Activated CD8-positive, alpha-beta memory T cell treated with anti-CD3 and anti-CD28 coated beads, Interleukin-2, amount 10 ng/mL, durations not matched to agents 7 days and 5 days (primary cell): ENCODE measurements around the gene SLC38A2. TPM values are rescaled to one million over a fixed set of nuclear protein-coding genes. Genes with fewer than 3 reads are reported as not detected.

Source experiments
- ATAC-seq: fragments of 150-1000 bp; cut with Tn5 transposase; one replicate; pipeline ENCODE4 v1.10.0; 2021; ENCODE audit warnings: moderate library complexity
- CTCF ChIA-PET: fragments of 350-600 bp; sonication (Branson Sonifier 250); formaldehyde crosslinking; loops from one replicate; lab custom pipeline; 2021; ENCODE audit warnings: antibody characterized with exemption; lab: Charles Lee
- DNase-seq: peaks from one replicate; pipeline ENCODE4 v3.0.0-alpha.2; 2020
- H3K27ac Mint-ChIP-seq: one replicate; pipeline ENCODE4 v1.8.0; 2021; ENCODE audit warnings: mild to moderate bottlenecking, mixed read lengths
- H3K27me3 Mint-ChIP-seq: one replicate; pipeline ENCODE4 v1.8.0; 2021; ENCODE audit warnings: mixed read lengths
- H3K36me3 Mint-ChIP-seq: one replicate; pipeline ENCODE4 v1.8.0; 2021; ENCODE audit warnings: mild to moderate bottlenecking, mixed read lengths
- H3K4me1 Mint-ChIP-seq: one replicate; pipeline ENCODE4 v1.8.0; 2021; ENCODE audit warnings: mixed read lengths
- H3K4me3 Mint-ChIP-seq: one replicate; pipeline ENCODE4 v1.8.0; 2021; ENCODE audit warnings: mild to moderate bottlenecking, moderate library complexity, mixed read lengths
- H3K9me3 Mint-ChIP-seq: one replicate; pipeline ENCODE4 v1.8.0; 2022; ENCODE audit warnings: low read depth, mixed read lengths
- total RNA-seq, 2 experiments: library from RNA; stranded (reverse); gene quantifications; one replicate each; pipeline ENCODE4 v1.2.3, GENCODE V29; 2021

Gene SLC38A2
- total RNA-seq, 2 experiments from 2014 or later: 168 to 258 TPM

- H3K27ac Mint-ChIP-seq: no peak overlapping the region
- H3K4me3 Mint-ChIP-seq: no peak overlapping the region
- ATAC-seq (no peak), DNase-seq (no peak)
- no peaks in the 10 kb centered on the region for H3K9me3 Mint-ChIP-seq
- peaks cover 36% of the 10 kb centered on the region for H3K4me1 Mint-ChIP-seq
- H3K27me3 Mint-ChIP-seq: no peaks in the 10 kb centered on the region
- peaks cover 3% of the 10 kb centered on the region for H3K36me3 Mint-ChIP-seq
- CTCF ChIA-PET: interaction anchor here (0.8 kb wide), 1 partner anchor 604 kb away, joined by 3 read pairs; no protein-coding TSS in a partner anchor
These were observed 6.8 kb upstream of the SLC38A2 start for GRCh38 chr12:46379352-46379751.

- no peaks in the 10 kb centered on the region for H3K27me3 Mint-ChIP-seq
- peaks cover 38% of the 10 kb centered on the region for H3K4me1 Mint-ChIP-seq
- H3K9me3 Mint-ChIP-seq: no peaks in the 10 kb centered on the region
- DNase-seq: no peak
- no peak overlapping the region for H3K4me3 Mint-ChIP-seq
- H3K36me3 Mint-ChIP-seq: peaks cover 3% of the 10 kb centered on the region
- no peak for ATAC-seq
- H3K27ac Mint-ChIP-seq: no peak overlapping the region
- CTCF ChIA-PET: no interaction called here
These were observed 6.0 kb upstream of the SLC38A2 start for GRCh38 chr12:46378530-46378929.

- no peaks in the 10 kb centered on the region for H3K9me3 Mint-ChIP-seq
- peaks cover 3% of the 10 kb centered on the region for H3K36me3 Mint-ChIP-seq
- H3K27me3 Mint-ChIP-seq: no peaks in the 10 kb centered on the region
- peaks cover 36% of the 10 kb centered on the region for H3K4me1 Mint-ChIP-seq
- ATAC-seq (no peak), DNase-seq (no peak)
- CTCF ChIA-PET: no interaction called here
- peak overlapping the region; percentile 5 for H3K27ac Mint-ChIP-seq
- H3K4me3 Mint-ChIP-seq: no peak overlapping the region
These were observed 5.1 kb upstream of the SLC38A2 start for GRCh38 chr12:46377678-46378077.

- no peaks in the 10 kb centered on the region for H3K27me3 Mint-ChIP-seq
- CTCF ChIA-PET: no interaction called here
These were observed 4.0 kb upstream of the SLC38A2 start for GRCh38 chr12:46376579-46376978.

GRCh38 chr12:46374711-46375110 is 2.1 kb upstream of the SLC38A2 start:
- Mint-ChIP-seq H3K9me3 (no peaks in the 10 kb centered on the region), H3K36me3 (peaks cover 25% of the 10 kb centered on the region), H3K4me1 (peaks cover 41% of the 10 kb centered on the region), H3K4me3 (no peak overlapping the region), H3K27me3 (peaks cover 2% of the 10 kb centered on the region), H3K27ac (no peak overlapping the region)
- DNase-seq: no peak
- ATAC-seq: no peak
- CTCF ChIA-PET: no interaction called here

More at GRCh38 chr12:46376579-46376978, 4.0 kb upstream of the SLC38A2 start:
- H3K4me3 Mint-ChIP-seq: no peak overlapping the region
- no peaks in the 10 kb centered on the region for H3K9me3 Mint-ChIP-seq
- H3K36me3 Mint-ChIP-seq: peaks cover 7% of the 10 kb centered on the region
- DNase-seq (no peak), ATAC-seq (no peak)
- no peak overlapping the region for H3K27ac Mint-ChIP-seq
- H3K4me1 Mint-ChIP-seq: peaks cover 27% of the 10 kb centered on the region

GRCh38 chr12:46374310-46374709 is 1.7 kb upstream of the SLC38A2 start:
- no peak for ATAC-seq
- H3K27me3 Mint-ChIP-seq: peaks cover 2% of the 10 kb centered on the region
- no peak for DNase-seq
- CTCF ChIA-PET: no interaction called here
- peaks cover 29% of the 10 kb centered on the region for H3K36me3 Mint-ChIP-seq
- no peak overlapping the region for H3K27ac Mint-ChIP-seq
- no peaks in the 10 kb centered on the region for H3K9me3 Mint-ChIP-seq
- peak overlapping the region; percentile 96 for H3K4me3 Mint-ChIP-seq
- H3K4me1 Mint-ChIP-seq: peaks cover 45% of the 10 kb centered on the region

GRCh38 chr12:46373301-46374296 is 1.0 kb upstream of the SLC38A2 start:
- Mint-ChIP-seq H3K27me3 (peaks cover 2% of the 10 kb centered on the region), H3K27ac (peak overlapping the region; percentile 99), H3K4me1 (peaks cover 49% of the 10 kb centered on the region), H3K4me3 (peak overlapping the region; percentile 96), H3K9me3 (no peaks in the 10 kb centered on the region), H3K36me3 (peaks cover 34% of the 10 kb centered on the region)
- DNase-seq (peak; percentile 71), ATAC-seq (no peak)
- CTCF ChIA-PET: interaction anchor here (0.7 to 2.2 kb wide), 2 partner anchors 7 to 9 kb away, joined by 3 to 6 read pairs; no protein-coding TSS in a partner anchor

- peak; percentile 31 for ATAC-seq
- Mint-ChIP-seq H3K27me3 (peaks cover 2% of the 10 kb centered on the region), H3K27ac (peak overlapping the region; percentile 99), H3K9me3 (no peaks in the 10 kb centered on the region), H3K4me3 (peak overlapping the region; percentile 96), H3K36me3 (peaks cover 48% of the 10 kb centered on the region), H3K4me1 (peaks cover 53% of the 10 kb centered on the region)
- CTCF ChIA-PET: interaction anchor here (1.2 to 2.2 kb wide), 3 partner anchors 10 to 381 kb away, joined by 3 to 6 read pairs (median 5); no protein-coding TSS in a partner anchor
- peak; percentile 77 for DNase-seq
These were observed 642 bp downstream of the SLC38A2 start for GRCh38 chr12:46371718-46372543.

GRCh38 chr12:46370792-46371717 is 1.5 kb downstream of the SLC38A2 start:
- ATAC-seq (peak; percentile 59), DNase-seq (peak; percentile 94)
- H3K4me1 Mint-ChIP-seq: peaks cover 61% of the 10 kb centered on the region
- H3K36me3 Mint-ChIP-seq: peaks cover 54% of the 10 kb centered on the region
- CTCF ChIA-PET: interaction anchor here (0.7 to 2.2 kb wide), 5 partner anchors 11 to 380 kb away, joined by 3 to 6 read pairs (median 3); no protein-coding TSS in a partner anchor
- peak overlapping the region; percentile 96 for H3K4me3 Mint-ChIP-seq
- H3K27ac Mint-ChIP-seq: peak overlapping the region; percentile 99
- no peaks in the 10 kb centered on the region for H3K9me3 Mint-ChIP-seq
- H3K27me3 Mint-ChIP-seq: peaks cover 2% of the 10 kb centered on the region

GRCh38 chr12:46370380-46370734 is 2.2 kb downstream of the SLC38A2 start:
- Mint-ChIP-seq H3K4me1 (peaks cover 66% of the 10 kb centered on the region), H3K36me3 (peaks cover 60% of the 10 kb centered on the region), H3K27ac (peak overlapping the region; percentile 99)

GRCh38 chr12:46369474-46370379 is 2.8 kb downstream of the SLC38A2 start:
- DNase-seq (no peak), ATAC-seq (no peak)
- Mint-ChIP-seq H3K4me3 (peak overlapping the region; percentile 96), H3K9me3 (no peaks in the 10 kb centered on the region), H3K27ac (peak overlapping the region; percentile 99), H3K27me3 (peaks cover 2% of the 10 kb centered on the region), H3K36me3 (peaks cover 66% of the 10 kb centered on the region), H3K4me1 (peaks cover 71% of the 10 kb centered on the region)
- CTCF ChIA-PET: interaction anchor here (1.4 kb wide), 1 partner anchor 18 kb away, joined by 3 read pairs; no protein-coding TSS in a partner anchor

More at GRCh38 chr12:46370380-46370734, 2.2 kb downstream of the SLC38A2 start:
- peaks cover 2% of the 10 kb centered on the region for H3K27me3 Mint-ChIP-seq
- peak overlapping the region; percentile 96 for H3K4me3 Mint-ChIP-seq
- H3K9me3 Mint-ChIP-seq: no peaks in the 10 kb centered on the region
- CTCF ChIA-PET: interaction anchor here (0.7 to 1.4 kb wide), 3 partner anchors 19 to 291 kb away, joined by 3 to 5 read pairs (median 3); no protein-coding TSS in a partner anchor
- DNase-seq: no peak
- no peak for ATAC-seq
